A549 (cell line): Measurements from ENCODE around the gene LRG1. TPM values are rescaled to one million over a fixed set of nuclear protein-coding genes. Genes with fewer than 3 reads are reported as not detected.

Experiments used
- ATAC-seq, 2 experiments: fragments of 200-7000 bp in 1 of 2; fragments of >200 bp in 1 of 2; cut with Nextera tagmentation in 1 of 2; cut with Tn5 transposase in 1 of 2; 3 replicates each; pipeline versions ENCODE4 v1.8.0 to v1.9.1; 2018 to 2020; ENCODE audit warnings: mild to moderate bottlenecking in 1 of 2, moderate library complexity in 1 of 2
- CTCF ChIA-PET: fragments of 300-600 bp; sonication (Branson Sonifier 250); formaldehyde crosslinking; extraction: SDS; loops from one replicate; lab custom pipeline; 2021; ENCODE audit warnings: antibody characterized with exemption, inconsistent platforms; lab: Yijun Ruan, JAX
- POLR2A ChIA-PET: fragments of 350-600 bp; formaldehyde crosslinking; extraction: SDS; loops from one replicate; lab custom pipeline; 2021; ENCODE audit warnings: antibody characterized with exemption, inconsistent platforms; lab: Yijun Ruan, JAX
- DNase-seq, 2 experiments: peaks; one replicate each; pipeline versions ENCODE4 v3.0.0 to v3.0.0-alpha.2; 2011 to 2016; ENCODE audit warnings: low read depth in 1 of 2, low spot score in 1 of 2
- FAIRE-seq: peaks from 2 replicates; lab custom pipeline; 2011; peaks lifted over from hg19 to GRCh38; lab: Jason Lieb, UNC
- H3K27ac ChIP-seq, 2 experiments: fragments of >200 bp; sonication (Bioruptor Twin); formaldehyde crosslinking; 3 replicates each; pipeline ENCODE4 v1.5.1; 2016 to 2017
- H3K4me1 ChIP-seq: fragments of >200 bp; sonication (Bioruptor Twin); formaldehyde crosslinking; 3 replicates; pipeline ENCODE4 v1.6.1; 2016
- H3K4me2 ChIP-seq: fragments of >200 bp; sonication (Bioruptor Twin); formaldehyde crosslinking; 3 replicates; pipeline ENCODE4 v1.6.1; 2016
- H3K4me3 ChIP-seq: fragments of >200 bp; sonication (Bioruptor Twin); formaldehyde crosslinking; 3 replicates; pipeline ENCODE4 v1.5.1; 2016
- H3K9me3 ChIP-seq: fragments of >200 bp; sonication (Bioruptor Twin); formaldehyde crosslinking; 3 replicates; pipeline ENCODE4 v1.6.1; 2016
- ATOH8 ChIP-seq: fragments of 250-450 bp; sonication (Bioruptor Pico); IDR thresholded peaks from 2 replicates; pipeline ENCODE4 v1.5.0; 2020; ENCODE audit warnings: low read depth, mild to moderate bottlenecking, moderate library complexity
- BCL3 ChIP-seq: fragments of >200 bp; sonication (Bioruptor Twin); formaldehyde crosslinking; IDR thresholded peaks from 3 replicates; pipeline ENCODE4 v1.6.1; 2016
- BHLHE40 ChIP-seq: IDR thresholded peaks from 2 replicates; pipeline ENCODE4 v1.6.1; 2012; ENCODE audit warnings: low read depth, low read length, inconsistent platforms
- CBX2 ChIP-seq: fragments of 200-600 bp; sonication (generic); IDR thresholded peaks from 2 replicates; pipeline ENCODE4 v1.6.1; 2016; ENCODE audit warnings: low read depth, mild to moderate bottlenecking, borderline replicate concordance
- CBX8 ChIP-seq: fragments of 200-600 bp; sonication (generic); IDR thresholded peaks from 2 replicates; pipeline ENCODE4 v1.6.1; 2016
- CEBPB ChIP-seq, 2 experiments: fragments of >200 bp in 1 of 2; sonication (Bioruptor Twin) in 1 of 2; formaldehyde crosslinking in 1 of 2; IDR thresholded peaks; 2 replicates each; pipeline ENCODE4 v1.6.1; 2012 to 2016
- CHD4 ChIP-seq: fragments of 200-600 bp; sonication (generic); IDR thresholded peaks from 2 replicates; pipeline ENCODE4 v1.6.1; 2016; ENCODE audit warnings: antibody characterized with exemption, mild to moderate bottlenecking, borderline replicate concordance
- E2F6 ChIP-seq: IDR thresholded peaks from 2 replicates; pipeline ENCODE4 v1.6.1; 2012; ENCODE audit warnings: low read depth, borderline replicate concordance
- EHF ChIP-seq: fragments of 250-450 bp; sonication (Bioruptor Pico); IDR thresholded peaks from 2 replicates; pipeline ENCODE4 v1.5.0; 2020; ENCODE audit warnings: mild to moderate bottlenecking
- EHMT2 ChIP-seq: fragments of 200-600 bp; sonication (generic); IDR thresholded peaks from 2 replicates; pipeline ENCODE4 v1.6.1; 2016; ENCODE audit warnings: antibody characterized with exemption, low read depth, mild to moderate bottlenecking, moderate library complexity
- ELK1 ChIP-seq: fragments of 150-350 bp; IDR thresholded peaks from 2 replicates; pipeline ENCODE4 v1.6.1; 2014; ENCODE audit warnings: low read depth, mild to moderate bottlenecking, low read length
- ESRRA ChIP-seq: fragments of 150-350 bp; IDR thresholded peaks from 2 replicates; pipeline ENCODE4 v1.6.1; 2014; ENCODE audit warnings: mild to moderate bottlenecking, low read length, borderline replicate concordance
- FOXS1 ChIP-seq: fragments of 250-450 bp; sonication (Bioruptor Pico); IDR thresholded peaks from 2 replicates; pipeline ENCODE4 v1.5.0; 2020; ENCODE audit warnings: mild to moderate bottlenecking, moderate library complexity
- HOXA7 ChIP-seq: fragments of 250-450 bp; sonication (Bioruptor Pico); IDR thresholded peaks from 2 replicates; pipeline ENCODE4 v1.5.0; 2020; ENCODE audit warnings: mild to moderate bottlenecking, moderate library complexity
- JUN ChIP-seq, 2 experiments: fragments of >200 bp; sonication (Bioruptor Twin); formaldehyde crosslinking; IDR thresholded peaks; 2 replicates in 1 of 2; 3 replicates in 1 of 2; pipeline ENCODE4 v1.6.1; 2016 to 2017
- JUNB ChIP-seq: fragments of >200 bp; sonication (Bioruptor Twin); formaldehyde crosslinking; IDR thresholded peaks from 2 replicates; pipeline ENCODE4 v1.6.1; 2016
- KDM1A ChIP-seq: fragments of 200-600 bp; sonication (generic); IDR thresholded peaks from 2 replicates; pipeline ENCODE4 v1.6.1; 2016; ENCODE audit warnings: low read depth, mild to moderate bottlenecking
- MAFK ChIP-seq: fragments of 450-650 bp; IDR thresholded peaks from 2 replicates; pipeline ENCODE4 v1.6.1; 2014; ENCODE audit not compliant: partially characterized antibody
- MYC ChIP-seq: IDR thresholded peaks from 2 replicates; pipeline ENCODE4 v1.6.1; 2012; ENCODE audit warnings: mild to moderate bottlenecking, inconsistent platforms, low read length, improper control_type of control experiment, borderline replicate concordance
- NPAS2 ChIP-seq: fragments of 250-450 bp; sonication (Bioruptor Pico); IDR thresholded peaks from 2 replicates; pipeline ENCODE4 v1.8.0; 2022; ENCODE audit warnings: mild to moderate bottlenecking, moderate library complexity, borderline replicate concordance
- NR3C1 ChIP-seq: fragments of >200 bp; sonication (Bioruptor Twin); formaldehyde crosslinking; IDR thresholded peaks from 3 replicates; pipeline ENCODE4 v1.6.1; 2017
- PBX3 ChIP-seq: IDR thresholded peaks from 2 replicates; pipeline ENCODE4 v1.6.1; 2012
- RAD21 ChIP-seq, 2 experiments: fragments of >200 bp in 1 of 2; sonication (Bioruptor Twin) in 1 of 2; formaldehyde crosslinking in 1 of 2; IDR thresholded peaks in 1 of 2; conservative IDR thresholded peaks in 1 of 2; 2 replicates in 1 of 2; 3 replicates in 1 of 2; pipeline ENCODE4 v1.6.1; 2012 to 2018; ENCODE audit warnings: inconsistent platforms in 1 of 2
- USF2 ChIP-seq: fragments of 450-650 bp; IDR thresholded peaks from 2 replicates; pipeline ENCODE4 v1.6.1; 2014; ENCODE audit warnings: antibody characterized with exemption
- ZC3H11A ChIP-seq: fragments of 450-650 bp; IDR thresholded peaks from 2 replicates; pipeline ENCODE4 v1.6.1; 2014; ENCODE audit warnings: antibody characterized with exemption, mild to moderate bottlenecking
- ZNF302 ChIP-seq: fragments of 250-450 bp; sonication (Bioruptor Pico); IDR thresholded peaks from 2 replicates; pipeline ENCODE4 v1.9.0; 2021; ENCODE audit warnings: inconsistent platforms, mild to moderate bottlenecking, moderate library complexity
- ZSCAN20 ChIP-seq: fragments of 250-450 bp; sonication (Bioruptor Pico); IDR thresholded peaks from 2 replicates; pipeline ENCODE4 v1.8.0; 2022; ENCODE audit warnings: mild to moderate bottlenecking, moderate library complexity
- WGBS: methylation state at CpG from one replicate; pipeline ENCODE4 v1.1.6; 2017; ENCODE audit errors: missing lambda C conversion rate; 5-methylcytosine and 5-hydroxymethylcytosine counted together
- polyA plus RNA-seq, 4 experiments: library from polyadenylated mRNA; depleted of rRNA in 3 of 4; stranded (reverse); fragments of >200 nt; fragmentation: RNase III in 1 of 4; extraction: RNeasy Plus Mini Kit Qiagen cat#74134 plus additional on column Dnase treatment in 1 of 4; gene quantifications; 2 replicates in 3 of 4; 3 replicates in 1 of 4; pipeline ENCODE4 v1.2.3, GENCODE V29; 2011 to 2017

LRG1 gene
- polyA plus RNA-seq, 2 of the 4 experiments (the other 2 are of a cell fraction) = 0.18 TPM; not detected in 1

- FAIRE-seq (no peak), ATAC-seq (no peak), DNase-seq (no peak)
- Histone ChIP-seq H3K4me2 (no peak overlapping the region), H3K27ac (no peak overlapping the region), H3K9me3 (no peaks in the 10 kb centered on the region), H3K4me3 (no peak overlapping the region), H3K4me1 (no peaks in the 10 kb centered on the region)
- 84% methylated on average over 10 of the region's 27 CpGs for WGBS
- ChIA-PET POLR2A (no interaction called here), CTCF (interaction anchor here (1.2 to 2.4 kb wide), 3 partner anchors 9 to 30 kb away, joined by 4 to 12 read pairs (median 4); no protein-coding TSS in a partner anchor)
- no peak for TF ChIP-seq MAFK
- no peak for TF ChIP-seq ESRRA
- TF ChIP-seq MYC = no peak
- no peak for TF ChIP-seq EHMT2
- TF ChIP-seq PBX3 = no peak
- TF ChIP-seq ZC3H11A = no peak
- TF ChIP-seq RAD21 (conservative IDR thresholded peaks at IDR 0.05 in 1 of 2, IDR thresholded peaks at IDR 0.05 in 1 of 2) = no peak
- TF ChIP-seq CBX8 = no peak
- no peak for TF ChIP-seq KDM1A
- TF ChIP-seq BCL3 = no peak
- TF ChIP-seq NPAS2 (CRISPR knock-in tag) = no peak
- no peak for TF ChIP-seq CHD4
- no peak for TF ChIP-seq E2F6
- no peak for TF ChIP-seq NR3C1
Measured at GRCh38 chr19:4537953-4538600, 1.8 kb downstream of the LRG1 start.

- H3K4me1 ChIP-seq = no peaks in the 10 kb centered on the region
- no peak for DNase-seq
- no peaks in the 10 kb centered on the region for H3K9me3 ChIP-seq
- ChIA-PET CTCF (interaction anchor here (3.5 kb wide), 1 partner anchor 13 kb away, joined by 51 read pairs; no protein-coding TSS in a partner anchor), POLR2A (no interaction called here)
- WGBS = 33% methylated on average over 1 of the region's 5 CpGs
- no peak overlapping the region for H3K4me2 ChIP-seq
- TF ChIP-seq USF2 (no peak), ZSCAN20 (no peak), JUNB (no peak), CBX8 (no peak), HOXA7 (CRISPR knock-in tag) (no peak), FOXS1 (no peak), ATOH8 (CRISPR knock-in tag) (no peak), ZNF302 (CRISPR knock-in tag) (no peak), CBX2 (no peak), JUN (IDR thresholded peaks at IDR 0.05) (no peak), NPAS2 (CRISPR knock-in tag) (no peak), KDM1A (no peak), BHLHE40 (no peak), CEBPB (IDR thresholded peaks at IDR 0.05) (no peak), PBX3 (no peak), ELK1 (no peak), EHF (CRISPR knock-in tag) (no peak)
- TF ChIP-seq, all 56 proteins: peak for 0
- FAIRE-seq (no peak), ATAC-seq (no peak)
- Histone ChIP-seq H3K4me3 (no peak overlapping the region), H3K27ac (no peak overlapping the region)
Measured at GRCh38 chr19:4536798-4537197, 3.0 kb downstream of the LRG1 start.
